Kidney (tissue), 14 donors: Measurements from ENCODE around the gene LY86. TPM values are rescaled to one million over a fixed set of nuclear protein-coding genes. Genes with fewer than 3 reads are reported as not detected.

Experiments used
- DNase-seq, 5 donors: peaks; one replicate each; pipeline ENCODE4 v3.0.0-alpha.2; 2013 to 2020
- FAIRE-seq: peaks from 2 replicates; lab custom pipeline; 2012; peaks lifted over from hg19 to GRCh38; lab: Jason Lieb, UNC
- H3K27ac ChIP-seq, 2 donors: one replicate each; pipeline ENCODE4 v1.7.0; 2013; ENCODE audit warnings: low read depth in 2 of 2, low read length in 2 of 2, inconsistent platforms in 1 of 2
- H3K27me3 ChIP-seq: one replicate; pipeline ENCODE4 v1.7.1; 2013; ENCODE audit warnings: low read length, inconsistent platforms; ENCODE audit not compliant: control insufficient read depth, insufficient read depth
- H3K36me3 ChIP-seq, 3 donors: one replicate each; pipeline versions ENCODE4 v1.7.0 to v1.7.1; 2013; ENCODE audit warnings: low read length in 3 of 3, control low read depth in 1 of 3, inconsistent platforms in 1 of 3; ENCODE audit not compliant: insufficient read depth in 3 of 3, control insufficient read depth in 2 of 3
- H3K4me1 ChIP-seq, 3 donors: one replicate each; pipeline versions ENCODE4 v1.7.0 to v1.7.1; 2013; ENCODE audit warnings: low read length in 3 of 3, inconsistent platforms in 1 of 3, low read depth in 1 of 3; ENCODE audit not compliant: control insufficient read depth in 2 of 3, insufficient read depth in 2 of 3
- H3K4me3 ChIP-seq, 3 donors: one replicate each; pipeline versions ENCODE4 v1.7.0 to v1.8.1; 2013; ENCODE audit warnings: low read length in 3 of 3, control low read depth in 1 of 3, inconsistent platforms in 1 of 3
- H3K9ac ChIP-seq, 3 donors: one replicate each; pipeline versions ENCODE4 v1.7.0 to v1.7.1; 2013; ENCODE audit warnings: low read length in 3 of 3, control low read depth in 1 of 3, inconsistent platforms in 1 of 3
- H3K9me3 ChIP-seq, 3 donors: one replicate each; pipeline versions ENCODE4 v1.7.0 to v1.7.1; 2013; ENCODE audit warnings: low read length in 3 of 3, control low read depth in 1 of 3, inconsistent platforms in 1 of 3; ENCODE audit not compliant: control insufficient read depth in 2 of 3, insufficient read depth in 1 of 3
- intact Hi-C: fragments of 100-400 bp; cut with DNase I; formaldehyde crosslinking; loops from one replicate; pipeline ENCODE4 v1.11.1; 2022
- polyA plus RNA-seq: library from polyadenylated mRNA; stranded (reverse); fragments of 350-450 nt; fragmentation: Illumina TruSeq; extraction: RNeasy Lipid Tissue Mini Kit (QIAGEN cat#74804); gene quantifications from one replicate; pipeline ENCODE4 v1.2.3, GENCODE V29; 2014; ENCODE audit warnings: low read depth, low replicate concordance; ENCODE audit not compliant: insufficient read depth
- total RNA-seq: library from RNA; stranded (reverse); fragmentation: NEBNext Ultra II Directional; extraction: Animal tissue kit (Norgen Biotek cat#: 25700); gene quantifications from one replicate; pipeline ENCODE4 v1.2.1, GENCODE V29; 2021
- TF ChIP-seq, protein P1 (sequence below): IDR thresholded peaks from 3 replicates; pipeline ENCODE4 v1.5.1; 2012; ENCODE audit warnings: mild to moderate bottlenecking, moderate library complexity, borderline replicate concordance; ENCODE audit not compliant: insufficient read depth; ENCODE audit errors: extremely low read depth
- donor health status: control.
- donor health status: control.
- donor health status: control.
- donor health status: control.
- donor health status: control.
- donor health status: DM: yes; HTN: yes; CAD: no.
- donor health status: Normal renal cell carcinoma (clear cell type).

LY86 gene
- total and polyA plus RNA-seq, 2 donors from 2014 or later: 4.8 to 6.1 TPM

DNA sequence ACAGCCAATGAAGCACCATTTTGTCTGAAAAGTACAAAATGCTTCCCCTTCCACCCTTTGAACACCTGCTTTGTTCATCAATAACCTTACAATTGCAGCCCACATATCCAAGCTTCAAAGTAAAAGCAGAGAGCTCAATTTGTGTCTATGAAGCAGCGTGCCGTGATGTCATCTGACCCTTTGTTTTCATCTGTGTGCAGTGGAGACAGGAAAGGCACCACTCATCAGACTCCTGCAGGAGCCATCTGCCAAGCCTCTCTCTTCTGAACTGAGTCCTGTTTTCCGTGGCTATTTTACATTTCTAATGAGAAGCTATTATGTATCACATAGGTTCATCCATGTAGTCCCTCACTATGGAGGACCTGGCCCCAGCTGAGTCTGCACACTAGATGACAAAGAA is 7.5 kb upstream of the LY86 start:
- H3K27ac ChIP-seq: no peak overlapping the region
- H3K9me3 ChIP-seq: peaks cover 0 to 5% (median 0%) of the 10 kb centered on the region in 3 donors
- FAIRE-seq (no peak), DNase-seq (no peak)
- TF ChIP-seq, protein P1, sequence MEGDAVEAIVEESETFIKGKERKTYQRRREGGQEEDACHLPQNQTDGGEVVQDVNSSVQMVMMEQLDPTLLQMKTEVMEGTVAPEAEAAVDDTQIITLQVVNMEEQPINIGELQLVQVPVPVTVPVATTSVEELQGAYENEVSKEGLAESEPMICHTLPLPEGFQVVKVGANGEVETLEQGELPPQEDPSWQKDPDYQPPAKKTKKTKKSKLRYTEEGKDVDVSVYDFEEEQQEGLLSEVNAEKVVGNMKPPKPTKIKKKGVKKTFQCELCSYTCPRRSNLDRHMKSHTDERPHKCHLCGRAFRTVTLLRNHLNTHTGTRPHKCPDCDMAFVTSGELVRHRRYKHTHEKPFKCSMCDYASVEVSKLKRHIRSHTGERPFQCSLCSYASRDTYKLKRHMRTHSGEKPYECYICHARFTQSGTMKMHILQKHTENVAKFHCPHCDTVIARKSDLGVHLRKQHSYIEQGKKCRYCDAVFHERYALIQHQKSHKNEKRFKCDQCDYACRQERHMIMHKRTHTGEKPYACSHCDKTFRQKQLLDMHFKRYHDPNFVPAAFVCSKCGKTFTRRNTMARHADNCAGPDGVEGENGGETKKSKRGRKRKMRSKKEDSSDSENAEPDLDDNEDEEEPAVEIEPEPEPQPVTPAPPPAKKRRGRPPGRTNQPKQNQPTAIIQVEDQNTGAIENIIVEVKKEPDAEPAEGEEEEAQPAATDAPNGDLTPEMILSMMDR: no peak
- H3K9ac ChIP-seq: no peak overlapping the region
- no peaks in the 10 kb centered on the region for H3K36me3 ChIP-seq
- H3K27me3 ChIP-seq: no peaks in the 10 kb centered on the region
- intact Hi-C loops: no loop called here
- no peak overlapping the region for H3K4me3 ChIP-seq
- H3K4me1 ChIP-seq: no peaks in the 10 kb centered on the region

DNA sequence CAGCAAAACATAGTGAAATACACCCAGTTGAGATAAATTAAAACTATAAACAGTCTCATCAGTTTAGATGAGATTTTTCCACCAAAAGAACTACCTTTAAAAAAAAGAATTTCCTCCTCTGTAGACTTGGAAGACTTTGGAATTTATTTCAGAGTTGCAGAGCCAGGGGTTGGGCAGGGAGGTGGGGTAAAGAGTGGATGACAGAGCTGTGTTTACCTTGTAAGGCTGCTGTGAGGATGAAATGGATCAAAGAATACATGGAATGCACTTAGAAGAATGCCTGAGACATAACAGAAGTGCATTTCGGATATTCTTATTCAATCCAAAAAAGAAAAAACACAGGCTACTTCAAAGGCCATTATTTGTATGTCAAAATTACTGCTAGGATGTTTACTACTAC is 6.4 kb upstream of the LY86 start:
- no peak overlapping the region for H3K27ac ChIP-seq
- intact Hi-C loops: no loop called here
- FAIRE-seq: no peak

GRCh38 chr6:6583836-6584235 is 4.7 kb upstream of the LY86 start:
- H3K4me1 ChIP-seq: no peaks in the 10 kb centered on the region
- no peaks in the 10 kb centered on the region for H3K27me3 ChIP-seq
- DNase-seq (no peak), FAIRE-seq (no peak)
- TF ChIP-seq, protein P1: no peak
- H3K27ac ChIP-seq: no peak overlapping the region
- H3K36me3 ChIP-seq: no peaks in the 10 kb centered on the region
- intact Hi-C loops: no loop called here
- no peaks in the 10 kb centered on the region for H3K9me3 ChIP-seq
- H3K4me3 ChIP-seq: no peak overlapping the region
- H3K9ac ChIP-seq: no peak overlapping the region

More for the DNA sequence above, 6.4 kb upstream of the LY86 start:
- Histone ChIP-seq H3K9me3 (no peaks in the 10 kb centered on the region), H3K27me3 (no peaks in the 10 kb centered on the region), H3K9ac (no peak overlapping the region), H3K4me1 (no peaks in the 10 kb centered on the region), H3K36me3 (no peaks in the 10 kb centered on the region), H3K4me3 (no peak overlapping the region)
- DNase-seq: peak in 2 of 5 donors; percentile 20 to 48
- TF ChIP-seq, protein P1: no peak
